AG09309 (cell line): ENCODE measurements around the gene TCERG1L.

Experiments
- DNase-seq: peaks from one replicate; pipeline ENCODE4 v3.0.0-alpha.2; 2010; ENCODE audit warnings: low read depth
- H3K4me3 ChIP-seq: 2 replicates; pipeline ENCODE4 v1.5.1; 2011; ENCODE audit warnings: mild to moderate bottlenecking, low read depth, low read length, moderate library complexity; ENCODE audit not compliant: control insufficient read depth
- CTCF ChIP-seq: IDR thresholded peaks from 2 replicates; pipeline ENCODE4 v1.5.1; 2011; ENCODE audit warnings: mild to moderate bottlenecking, low read depth, low read length, inconsistent platforms; ENCODE audit not compliant: insufficient read depth, control insufficient read depth; ENCODE audit errors: missing control alignments

The TCERG1L gene

GRCh38 chr10:131251146-131251541 lies 60.4 kb downstream of the TCERG1L start:
- TF ChIP-seq CTCF: no peak
- DNase-seq: no peak
- H3K4me3 ChIP-seq: no peak overlapping the region

- no peak for DNase-seq
- H3K4me3 ChIP-seq: no peak overlapping the region
- no peak for TF ChIP-seq CTCF
These were observed 60.9 kb downstream of the TCERG1L start for GRCh38 chr10:131250454-131251145.

GRCh38 chr10:131249955-131250344 lies 61.6 kb downstream of the TCERG1L start:
- no peak for TF ChIP-seq CTCF
- DNase-seq: no peak
- no peak overlapping the region for H3K4me3 ChIP-seq

GRCh38 chr10:131249238-131249954 lies 62.1 kb downstream of the TCERG1L start:
- no peak for DNase-seq
- no peak overlapping the region for H3K4me3 ChIP-seq
- TF ChIP-seq CTCF: no peak

GRCh38 chr10:131248376-131249165 lies 63.0 kb downstream of the TCERG1L start:
- no peak for TF ChIP-seq CTCF
- DNase-seq: no peak
- H3K4me3 ChIP-seq: no peak overlapping the region

- H3K4me3 ChIP-seq: no peak overlapping the region
- no peak for TF ChIP-seq CTCF
- DNase-seq: no peak
These were observed 63.6 kb downstream of the TCERG1L start for GRCh38 chr10:131247873-131248272.
